Calu3 (cell line): ENCODE measurements around the gene CYP46A1. TPM values are rescaled to one million over a fixed set of nuclear protein-coding genes. Genes with fewer than 3 reads are reported as not detected.

Experiments used
- BruUV-seq: library from RNA; stranded (reverse); fragments of 400-500 nt; replicated peaks from 2 replicates; lab custom pipeline; 2021; lab: Mats Ljungman, UMichigan
- CTCF ChIA-PET: fragments of 300-600 bp; sonication (Branson Sonifier 250); formaldehyde crosslinking; loops from one replicate; lab custom pipeline; 2022; ENCODE audit warnings: antibody characterized with exemption; lab: Charles Lee
- DNase-seq: peaks from one replicate; pipeline ENCODE4 v3.0.0; 2022
- H3K27ac Mint-ChIP-seq: one replicate; pipeline ENCODE4 v1.8.0; 2022; ENCODE audit warnings: mixed read lengths; ENCODE audit not compliant: unreplicated experiment
- H3K27me3 Mint-ChIP-seq: one replicate; pipeline ENCODE4 v1.8.0; 2022; ENCODE audit warnings: mixed read lengths; ENCODE audit not compliant: unreplicated experiment
- H3K36me3 Mint-ChIP-seq: one replicate; pipeline ENCODE4 v1.8.0; 2022; ENCODE audit warnings: mild to moderate bottlenecking, moderate library complexity, mixed read lengths; ENCODE audit not compliant: insufficient read depth, unreplicated experiment
- H3K4me1 Mint-ChIP-seq: one replicate; pipeline ENCODE4 v1.8.0; 2022; ENCODE audit warnings: mild to moderate bottlenecking, low read depth, mixed read lengths; ENCODE audit not compliant: unreplicated experiment
- H3K4me3 Mint-ChIP-seq: one replicate; pipeline ENCODE4 v1.8.0; 2022; ENCODE audit warnings: mild to moderate bottlenecking, low read depth, moderate library complexity, mixed read lengths; ENCODE audit not compliant: unreplicated experiment
- H3K9me3 Mint-ChIP-seq: one replicate; pipeline ENCODE4 v1.8.0; 2022; ENCODE audit warnings: low read depth, mixed read lengths; ENCODE audit not compliant: unreplicated experiment
- CTCF ChIP-seq: fragments of 200-600 bp; IDR thresholded peaks from one replicate; pipeline ENCODE4 v1.8.0; 2022; ENCODE audit warnings: antibody characterized with exemption; ENCODE audit not compliant: unreplicated experiment
- intact Hi-C: fragments of 100-400 bp; cut with micrococcal nuclease; formaldehyde crosslinking; loops from one replicate; pipeline ENCODE4 v1.10.0; 2022; ENCODE audit not compliant: unreplicated experiment
- total RNA-seq: library from RNA; stranded (reverse); gene quantifications from 2 replicates; pipeline ENCODE4 v1.2.3, GENCODE V29; 2022

The CYP46A1 gene
- total RNA-seq, 1 experiment from 2014 or later: not detected

GRCh38 chr14:99667045-99667444 is 17.1 kb upstream of the CYP46A1 start:
- Mint-ChIP-seq H3K4me3 (no peak overlapping the region), H3K9me3 (no peaks in the 10 kb centered on the region), H3K36me3 (no peaks in the 10 kb centered on the region), H3K27me3 (peaks cover 56% of the 10 kb centered on the region), H3K27ac (no peak overlapping the region), H3K4me1 (no peaks in the 10 kb centered on the region)
- CTCF ChIA-PET: no interaction called here
- TF ChIP-seq CTCF: no peak
- no peak for DNase-seq
- intact Hi-C loops: no loop called here
- BruUV-seq: no TSS peak

- H3K9me3 Mint-ChIP-seq: no peaks in the 10 kb centered on the region
- intact Hi-C loops: no loop called here
- BruUV-seq: no TSS peak
- DNase-seq: no peak
- TF ChIP-seq CTCF: no peak
- H3K36me3 Mint-ChIP-seq: no peaks in the 10 kb centered on the region
- no peak overlapping the region for H3K4me3 Mint-ChIP-seq
- peaks cover 53% of the 10 kb centered on the region for H3K27me3 Mint-ChIP-seq
- no peaks in the 10 kb centered on the region for H3K4me1 Mint-ChIP-seq
- H3K27ac Mint-ChIP-seq: no peak overlapping the region
- CTCF ChIA-PET: interaction anchor here (1.1 kb wide), 1 partner anchor 10 kb away, joined by 3 read pairs; no protein-coding TSS in a partner anchor
Measured at GRCh38 chr14:99667821-99668220, 16.3 kb upstream of the CYP46A1 start.

GRCh38 chr14:99668307-99669295 is 15.5 kb upstream of the CYP46A1 start:
- Mint-ChIP-seq H3K9me3 (no peaks in the 10 kb centered on the region), H3K4me3 (no peak overlapping the region), H3K4me1 (no peaks in the 10 kb centered on the region), H3K36me3 (no peaks in the 10 kb centered on the region), H3K27me3 (peaks cover 45% of the 10 kb centered on the region), H3K27ac (no peak overlapping the region)
- CTCF ChIA-PET: interaction anchor here (0.6 to 1.1 kb wide), 3 partner anchors 9 to 214 kb away, joined by 3 to 8 read pairs (median 4); no protein-coding TSS in a partner anchor
- no peak for TF ChIP-seq CTCF
- intact Hi-C loops: no loop called here
- no TSS peak for BruUV-seq
- no peak for DNase-seq

- no peak for DNase-seq
- CTCF ChIA-PET: no interaction called here
- Mint-ChIP-seq H3K27me3 (peaks cover 45% of the 10 kb centered on the region), H3K36me3 (no peaks in the 10 kb centered on the region), H3K27ac (no peak overlapping the region), H3K4me3 (no peak overlapping the region), H3K9me3 (no peaks in the 10 kb centered on the region), H3K4me1 (no peaks in the 10 kb centered on the region)
- no peak for TF ChIP-seq CTCF
- BruUV-seq: no TSS peak
- intact Hi-C loops: no loop called here
Measured at GRCh38 chr14:99670361-99671234, 13.5 kb upstream of the CYP46A1 start.
